HepG2 (cell line): ENCODE results near the gene INSR. TPM values are rescaled to one million over a fixed set of nuclear protein-coding genes. Genes with fewer than 3 reads are reported as not detected.

ENCODE experiments used
- CEBPB ChIP-seq: IDR thresholded peaks from 2 replicates; pipeline ENCODE4 v1.6.1; 2011; ENCODE audit warnings: low read depth, low read length, improper control_type of control experiment, borderline replicate concordance
- FOXA1 ChIP-seq, 2 experiments: fragments of 450-650 bp in 1 of 2; sonication (generic) in 1 of 2; formaldehyde crosslinking in 1 of 2; IDR thresholded peaks; 2 replicates each; pipeline versions ENCODE4 v1.4.0 to v1.6.1; 2016 to 2020; ENCODE audit warnings: missing genetic modification reagents in 1 of 2
- FOXC1 ChIP-seq: sonication (generic); formaldehyde crosslinking; IDR thresholded peaks from 2 replicates; pipeline ENCODE4 v1.8.0; 2022; ENCODE audit warnings: mild to moderate bottlenecking, missing genetic modification reagents, borderline replicate concordance
- GATAD2A ChIP-seq: IDR thresholded peaks from 2 replicates; pipeline ENCODE4 v1.6.1; 2016
- GFI1 ChIP-seq: sonication (generic); formaldehyde crosslinking; IDR thresholded peaks from 2 replicates; pipeline ENCODE4 v1.5.0; 2020; ENCODE audit warnings: missing genetic modification reagents, mild to moderate bottlenecking, borderline replicate concordance
- GZF1 ChIP-seq: sonication (generic); formaldehyde crosslinking; IDR thresholded peaks from 2 replicates; pipeline ENCODE4 v1.5.1; 2020; ENCODE audit warnings: mild to moderate bottlenecking, missing genetic modification reagents
- NCOR1 ChIP-seq: fragments of 200-600 bp; sonication (generic); IDR thresholded peaks from 2 replicates; pipeline ENCODE4 v1.7.0; 2017; ENCODE audit warnings: antibody characterized with exemption, low read length, borderline replicate concordance
- NFE2 ChIP-seq: sonication (generic); formaldehyde crosslinking; IDR thresholded peaks from 2 replicates; pipeline ENCODE4 v1.4.0; 2020; ENCODE audit warnings: missing genetic modification reagents
- NFIB ChIP-seq: sonication (generic); formaldehyde crosslinking; IDR thresholded peaks from 2 replicates; pipeline ENCODE4 v1.9.0; 2021; ENCODE audit warnings: missing genetic modification reagents, mild to moderate bottlenecking, borderline replicate concordance
- PCBP1 ChIP-seq: fragments of 200-400 bp; formaldehyde crosslinking; IDR thresholded peaks from 2 replicates; pipeline ENCODE4 v1.6.1; 2017; ENCODE audit warnings: mild to moderate bottlenecking, low read depth, low read length, borderline replicate concordance
- RXRA ChIP-seq: sonication (generic); formaldehyde crosslinking; IDR thresholded peaks from 2 replicates; pipeline ENCODE4 v1.5.1; 2020; ENCODE audit warnings: missing genetic modification reagents
- SAP130 ChIP-seq: IDR thresholded peaks from 2 replicates; pipeline ENCODE4 v1.6.1; 2016; ENCODE audit warnings: low read depth
- SKI ChIP-seq: fragments of 450-650 bp; IDR thresholded peaks from one replicate; pipeline ENCODE4 v1.6.1; 2018; ENCODE audit warnings: mild to moderate bottlenecking; ENCODE audit not compliant: partially characterized antibody
- SMAD3 ChIP-seq: sonication (generic); formaldehyde crosslinking; IDR thresholded peaks from 2 replicates; pipeline ENCODE4 v1.4.0; 2020; ENCODE audit warnings: missing genetic modification reagents
- TCF7 ChIP-seq: sonication (generic); IDR thresholded peaks from 2 replicates; pipeline ENCODE4 v1.6.1; 2016; ENCODE audit warnings: antibody characterized with exemption, low read depth
- TEAD3 ChIP-seq: optimal IDR thresholded peaks from 2 replicates; pipeline ENCODE3; 2016; ENCODE audit warnings: borderline replicate concordance
- ZNF143 ChIP-seq: sonication (generic); formaldehyde crosslinking; IDR thresholded peaks from 2 replicates; pipeline ENCODE4 v1.4.0; 2020; ENCODE audit warnings: missing genetic modification reagents
- ZNF205 ChIP-seq: IDR thresholded peaks from 2 replicates; pipeline ENCODE4 v1.6.1; 2018; ENCODE audit warnings: missing biosample characterization, missing genetic modification reagents
- ZNF644 ChIP-seq: IDR thresholded peaks from 2 replicates; pipeline ENCODE4 v1.6.1; 2016; ENCODE audit warnings: low read depth
- ZNF792 ChIP-seq: IDR thresholded peaks from 2 replicates; pipeline ENCODE4 v1.6.1; 2016
- ZNF878 ChIP-seq: sonication (generic); formaldehyde crosslinking; IDR thresholded peaks from 2 replicates; pipeline ENCODE4 v1.8.1; 2023; ENCODE audit warnings: mild to moderate bottlenecking, missing genetic modification reagents, moderate library complexity
- polyA plus RNA-seq, 8 experiments: library from polyadenylated mRNA; depleted of rRNA in 3 of 8; stranded (reverse) in 7 of 8; unstranded in 1 of 8; fragments of >200 nt; fragmentation: Illumina TruSeq in 4 of 8; extraction: Trizol in 4 of 8; gene quantifications; 2 replicates each; pipeline versions ENCODE4 v1.2.1 to v1.2.3, GENCODE V29; 2011 to 2016; ENCODE audit warnings: low read depth in 4 of 8, missing spikeins in 1 of 8, mixed read lengths in 1 of 8; ENCODE audit not compliant: insufficient read depth in 1 of 8
- total RNA-seq, 5 experiments: library from RNA; depleted of rRNA; stranded (reverse); fragments of >200 nt; fragmentation: Illumina TruSeq; extraction: Trizol; gene quantifications; 2 replicates each; pipeline ENCODE4 v1.2.3, GENCODE V29; 2016; ENCODE audit warnings: low read depth in 1 of 5
- TF ChIP-seq, protein P1 (sequence below): sonication (generic); formaldehyde crosslinking; IDR thresholded peaks from 2 replicates; pipeline ENCODE4 v1.4.0; 2020; ENCODE audit warnings: missing genetic modification reagents, borderline replicate concordance
- TF ChIP-seq, protein P2 (sequence below): sonication (generic); formaldehyde crosslinking; IDR thresholded peaks from 2 replicates; pipeline ENCODE4 v1.5.1; 2020; ENCODE audit warnings: missing genetic modification reagents, mild to moderate bottlenecking, borderline replicate concordance
- TF ChIP-seq, protein P3 (sequence below): sonication (generic); IDR thresholded peaks from 2 replicates; pipeline ENCODE4 v1.6.1; 2016; ENCODE audit warnings: low read depth, borderline replicate concordance

Gene INSR
- total and polyA plus RNA-seq, 2 of the 13 experiments (the other 11 are each of a cell fraction or from before 2014, with no cell fraction given) = 24.2 to 29.8 TPM

DNA sequence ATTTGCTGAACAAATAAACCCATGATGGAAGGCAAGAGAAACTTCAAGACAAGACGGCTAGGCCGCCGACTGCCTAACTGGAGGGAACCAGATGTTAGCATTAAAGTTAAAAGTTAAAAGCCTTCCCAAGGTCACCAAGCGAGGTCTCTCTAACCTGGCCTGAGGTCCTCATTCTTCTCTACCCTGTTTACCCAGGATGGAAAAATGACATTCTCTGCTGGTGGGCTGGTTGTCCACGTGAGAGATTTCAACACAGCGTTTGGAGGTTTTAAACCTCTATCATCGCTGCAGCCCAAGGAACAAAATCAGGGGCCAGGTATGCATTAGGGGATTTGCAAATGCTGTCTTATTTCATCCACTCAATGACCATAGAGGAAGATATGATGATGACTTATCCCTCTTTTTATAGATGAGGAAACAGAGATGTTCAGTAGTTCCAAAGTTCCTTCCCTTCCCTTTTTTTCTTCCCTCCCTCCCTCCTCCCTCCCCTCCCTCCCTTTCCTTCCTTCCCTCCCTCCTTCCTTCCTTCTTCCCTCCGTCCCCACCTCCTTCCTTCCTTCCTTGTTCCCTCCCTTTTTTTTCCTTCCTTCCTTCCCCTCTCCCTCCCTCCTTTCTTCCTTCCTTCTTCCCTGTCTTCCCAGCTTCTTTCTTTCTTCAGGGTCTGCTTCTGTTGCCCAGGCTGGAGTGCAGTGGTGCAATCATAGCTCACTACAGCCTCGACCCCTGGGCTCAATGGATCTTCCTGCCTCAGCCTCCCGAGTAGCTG lies 79.7 kb downstream of the INSR start (continued):
- no peak for TF ChIP-seq FOXA1 (IDR thresholded peaks at IDR 0.05)
- TF ChIP-seq FOXA1 (CRISPR knock-in tag; IDR thresholded peaks at IDR 0.05) = peak; percentile 89
- TF ChIP-seq RXRA (CRISPR knock-in tag) = no peak; the same call in 1 of the 2 replicates
- TF ChIP-seq, protein P1, sequence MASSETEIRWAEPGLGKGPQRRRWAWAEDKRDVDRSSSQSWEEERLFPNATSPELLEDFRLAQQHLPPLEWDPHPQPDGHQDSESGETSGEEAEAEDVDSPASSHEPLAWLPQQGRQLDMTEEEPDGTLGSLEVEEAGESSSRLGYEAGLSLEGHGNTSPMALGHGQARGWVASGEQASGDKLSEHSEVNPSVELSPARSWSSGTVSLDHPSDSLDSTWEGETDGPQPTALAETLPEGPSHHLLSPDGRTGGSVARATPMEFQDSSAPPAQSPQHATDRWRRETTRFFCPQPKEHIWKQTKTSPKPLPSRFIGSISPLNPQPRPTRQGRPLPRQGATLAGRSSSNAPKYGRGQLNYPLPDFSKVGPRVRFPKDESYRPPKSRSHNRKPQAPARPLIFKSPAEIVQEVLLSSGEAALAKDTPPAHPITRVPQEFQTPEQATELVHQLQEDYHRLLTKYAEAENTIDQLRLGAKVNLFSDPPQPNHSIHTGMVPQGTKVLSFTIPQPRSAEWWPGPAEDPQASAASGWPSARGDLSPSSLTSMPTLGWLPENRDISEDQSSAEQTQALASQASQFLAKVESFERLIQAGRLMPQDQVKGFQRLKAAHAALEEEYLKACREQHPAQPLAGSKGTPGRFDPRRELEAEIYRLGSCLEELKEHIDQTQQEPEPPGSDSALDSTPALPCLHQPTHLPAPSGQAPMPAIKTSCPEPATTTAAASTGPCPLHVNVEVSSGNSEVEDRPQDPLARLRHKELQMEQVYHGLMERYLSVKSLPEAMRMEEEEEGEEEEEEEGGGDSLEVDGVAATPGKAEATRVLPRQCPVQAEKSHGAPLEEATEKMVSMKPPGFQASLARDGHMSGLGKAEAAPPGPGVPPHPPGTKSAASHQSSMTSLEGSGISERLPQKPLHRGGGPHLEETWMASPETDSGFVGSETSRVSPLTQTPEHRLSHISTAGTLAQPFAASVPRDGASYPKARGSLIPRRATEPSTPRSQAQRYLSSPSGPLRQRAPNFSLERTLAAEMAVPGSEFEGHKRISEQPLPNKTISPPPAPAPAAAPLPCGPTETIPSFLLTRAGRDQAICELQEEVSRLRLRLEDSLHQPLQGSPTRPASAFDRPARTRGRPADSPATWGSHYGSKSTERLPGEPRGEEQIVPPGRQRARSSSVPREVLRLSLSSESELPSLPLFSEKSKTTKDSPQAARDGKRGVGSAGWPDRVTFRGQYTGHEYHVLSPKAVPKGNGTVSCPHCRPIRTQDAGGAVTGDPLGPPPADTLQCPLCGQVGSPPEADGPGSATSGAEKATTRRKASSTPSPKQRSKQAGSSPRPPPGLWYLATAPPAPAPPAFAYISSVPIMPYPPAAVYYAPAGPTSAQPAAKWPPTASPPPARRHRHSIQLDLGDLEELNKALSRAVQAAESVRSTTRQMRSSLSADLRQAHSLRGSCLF (CRISPR knock-in tag) = no peak
- TF ChIP-seq ZNF143 = no peak
- peak; percentile 67 for TF ChIP-seq TCF7
- peak; percentile 21; the same call in 1 of the 2 replicates for TF ChIP-seq NCOR1
- TF ChIP-seq ZNF205 (CRISPR knock-in tag) = 0 out of 2 replicates have a peak, but pooled peaks have one; percentile 54
- no peak for TF ChIP-seq NFIB (CRISPR knock-in tag)
- no peak for TF ChIP-seq NFE2 (CRISPR knock-in tag)
- peak; percentile 68; the same call in 1 of the 2 replicates for TF ChIP-seq GZF1 (CRISPR knock-in tag)
- peak; percentile 88 for TF ChIP-seq SAP130 (CRISPR knock-in tag)
- no peak for TF ChIP-seq SKI
- TF ChIP-seq GFI1 (CRISPR knock-in tag) = 0 out of 2 replicates have a peak, but pooled peaks have one; percentile 28
- TF ChIP-seq, protein P2, sequence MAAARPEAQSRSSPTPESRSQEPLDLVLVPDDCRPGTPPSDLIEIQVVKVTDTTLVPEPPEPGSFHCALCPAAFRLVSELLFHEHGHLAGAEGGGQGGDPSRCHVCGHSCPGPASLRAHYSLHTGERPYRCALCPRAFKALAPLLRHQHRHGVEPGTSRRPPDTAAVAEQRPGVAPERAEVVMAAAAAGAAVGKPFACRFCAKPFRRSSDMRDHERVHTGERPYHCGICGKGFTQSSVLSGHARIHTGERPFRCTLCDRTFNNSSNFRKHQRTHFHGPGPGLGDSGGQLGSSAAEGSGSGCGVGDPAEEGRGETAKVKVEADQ (CRISPR knock-in tag) = no peak
- peak; percentile 35; the same call in 1 of the 2 replicates for TF ChIP-seq ZNF644
- TF ChIP-seq, protein P3, sequence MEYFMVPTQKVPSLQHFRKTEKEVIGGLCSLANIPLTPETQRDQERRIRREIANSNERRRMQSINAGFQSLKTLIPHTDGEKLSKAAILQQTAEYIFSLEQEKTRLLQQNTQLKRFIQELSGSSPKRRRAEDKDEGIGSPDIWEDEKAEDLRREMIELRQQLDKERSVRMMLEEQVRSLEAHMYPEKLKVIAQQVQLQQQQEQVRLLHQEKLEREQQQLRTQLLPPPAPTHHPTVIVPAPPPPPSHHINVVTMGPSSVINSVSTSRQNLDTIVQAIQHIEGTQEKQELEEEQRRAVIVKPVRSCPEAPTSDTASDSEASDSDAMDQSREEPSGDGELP = peak; percentile 72; the same call in 1 of the 2 replicates
- peak; percentile 96 for TF ChIP-seq GATAD2A (CRISPR knock-in tag)
- peak; percentile 46; the same call in 1 of the 2 replicates for TF ChIP-seq ZNF792 (CRISPR knock-in tag)
- peak; percentile 82; the same call in 1 of the 2 replicates for TF ChIP-seq ZNF878 (CRISPR knock-in tag)
- TF ChIP-seq SMAD3 = peak; percentile 59; the same call in 1 of the 2 replicates
- TF ChIP-seq TEAD3 (CRISPR knock-in tag) = peak; percentile 84
- TF ChIP-seq FOXC1 = 0 out of 2 replicates have a peak, but pooled peaks have one; percentile 48
- TF ChIP-seq PCBP1 = 0 out of 2 replicates have a peak, but pooled peaks have one; percentile 55
- TF ChIP-seq CEBPB = peak; percentile 61
